Stimulated activated CD8-positive, alpha-beta memory T cell treated with anti-CD3 and anti-CD28 coated beads, Interleukin-12 subunit alpha, Interleukin-12 subunit beta, amount 100 ng/mL, for 24 hours (primary cell): ENCODE results near the gene TEX11.
"Not testable (repeated sequence)": the region's sequence is repeated elsewhere in the genome, so short reads cannot be mapped to it uniquely, and the experiment has no call there.

Source experiments
- DNase-seq: peaks from one replicate; pipeline ENCODE4 v3.0.0-alpha.2; 2020; ENCODE audit errors: extremely low read depth

Gene TEX11

DNA sequence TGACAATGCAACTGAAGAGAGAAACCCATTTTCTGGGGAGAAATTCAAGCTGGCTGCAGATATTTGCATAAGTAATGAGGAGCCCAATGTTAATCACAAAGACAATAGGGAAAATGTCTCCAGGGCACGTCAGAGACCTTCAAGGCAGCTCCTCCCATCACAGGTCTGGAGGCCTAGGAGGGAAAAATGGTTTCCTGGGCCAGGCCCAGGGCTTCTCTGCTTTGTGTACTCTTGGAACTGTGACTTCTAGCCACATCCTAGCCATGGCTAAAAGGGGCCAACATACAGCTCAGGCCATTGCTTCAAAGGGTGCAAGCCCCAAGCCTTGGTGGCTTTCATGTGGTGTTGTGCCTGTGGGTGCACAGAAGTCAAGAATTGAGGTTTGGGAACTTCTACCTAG, 321.4 kb downstream of the TEX11 start:
- not testable (repeated sequence) for DNase-seq

DNA sequence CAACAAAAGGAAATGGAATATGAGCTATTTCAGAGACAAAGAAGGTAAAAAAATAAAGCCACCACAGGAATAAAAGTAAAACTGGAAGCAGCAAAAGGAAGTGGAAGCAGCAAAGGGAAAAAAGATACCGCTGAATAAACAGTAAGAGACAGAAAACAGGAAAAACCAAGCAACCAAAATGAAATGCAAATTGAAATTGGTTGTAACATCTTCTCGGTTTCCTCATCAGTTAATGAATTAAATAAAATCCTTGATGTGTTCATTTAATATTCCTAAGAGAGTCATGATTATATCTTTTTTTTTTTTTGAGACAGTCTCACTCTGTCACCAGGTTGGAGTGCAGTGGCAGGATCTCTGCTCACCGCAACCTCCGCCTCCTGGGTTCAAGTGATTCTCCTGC, 331.1 kb downstream of the TEX11 start:
- no peak for DNase-seq

DNA sequence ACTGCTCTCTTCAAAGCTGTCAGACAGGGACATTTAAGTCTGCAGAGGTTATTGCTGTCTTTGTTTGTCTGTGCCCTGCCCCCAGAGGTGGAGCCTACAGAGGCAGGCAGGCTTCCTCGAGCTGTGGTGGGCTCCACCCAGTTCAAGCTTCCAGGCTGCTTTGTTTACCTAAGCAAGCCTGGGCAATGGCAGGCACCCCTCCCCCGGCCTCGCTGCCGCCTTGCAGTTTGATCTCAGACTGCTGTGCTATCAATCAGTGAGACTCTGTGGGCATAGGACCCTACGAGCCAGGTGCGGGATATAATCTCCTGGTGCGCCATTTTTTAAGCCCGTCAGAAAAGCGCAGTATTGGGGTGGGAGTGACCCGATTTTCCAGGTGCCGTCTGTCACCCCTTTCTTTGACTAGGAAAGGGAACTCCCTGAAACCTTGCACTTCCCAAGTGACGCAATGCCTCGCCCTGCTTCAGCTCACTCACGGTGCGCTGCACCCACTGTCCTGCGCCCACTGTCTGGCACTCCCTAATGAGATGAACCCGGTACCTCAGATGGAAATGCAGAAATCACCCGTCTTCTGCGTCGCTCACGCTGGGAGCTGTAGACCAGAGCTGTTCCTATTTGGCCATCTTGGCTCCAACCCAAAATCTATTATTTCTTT, 338.5 kb downstream of the TEX11 start:
- not testable (repeated sequence) for DNase-seq

DNA sequence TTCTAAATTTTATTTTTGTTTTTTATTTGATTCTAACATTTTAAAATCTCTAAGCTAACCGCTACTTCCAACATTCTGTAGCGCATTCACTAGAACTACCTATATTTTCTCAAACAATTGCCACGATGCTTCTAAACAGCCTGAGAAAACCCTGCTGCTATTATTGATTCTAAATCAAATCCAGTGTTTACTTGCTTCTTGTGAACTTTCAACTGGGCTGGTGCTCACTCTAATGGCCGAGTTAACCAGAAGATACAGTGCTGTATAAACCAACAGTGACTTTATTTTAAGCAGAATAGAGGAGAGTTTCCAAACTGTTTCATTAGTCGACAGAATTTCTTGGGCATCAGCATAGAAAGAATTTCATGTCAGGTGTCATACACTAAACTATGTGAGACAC, 353.6 kb downstream of the TEX11 start:
- no peak for DNase-seq

DNA sequence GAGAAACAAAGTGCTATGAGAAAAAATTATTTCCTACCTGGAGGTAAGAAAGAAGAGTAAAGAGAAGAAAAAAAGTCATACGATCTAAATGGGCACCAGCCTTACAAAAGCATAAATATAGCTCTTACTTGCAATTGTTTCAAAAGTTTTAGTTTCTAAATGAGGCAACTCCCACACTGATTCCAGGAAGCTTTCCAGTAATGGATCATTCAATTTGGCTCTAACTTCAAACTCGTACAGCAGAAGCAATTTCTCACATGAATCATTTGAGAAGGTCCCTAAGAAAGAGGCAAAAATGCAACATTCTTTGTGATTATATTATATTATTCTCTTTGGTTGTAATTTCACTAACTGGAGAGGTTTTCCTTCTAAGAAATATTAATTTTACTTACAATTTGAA, 354.0 kb downstream of the TEX11 start:
- no peak for DNase-seq

DNA sequence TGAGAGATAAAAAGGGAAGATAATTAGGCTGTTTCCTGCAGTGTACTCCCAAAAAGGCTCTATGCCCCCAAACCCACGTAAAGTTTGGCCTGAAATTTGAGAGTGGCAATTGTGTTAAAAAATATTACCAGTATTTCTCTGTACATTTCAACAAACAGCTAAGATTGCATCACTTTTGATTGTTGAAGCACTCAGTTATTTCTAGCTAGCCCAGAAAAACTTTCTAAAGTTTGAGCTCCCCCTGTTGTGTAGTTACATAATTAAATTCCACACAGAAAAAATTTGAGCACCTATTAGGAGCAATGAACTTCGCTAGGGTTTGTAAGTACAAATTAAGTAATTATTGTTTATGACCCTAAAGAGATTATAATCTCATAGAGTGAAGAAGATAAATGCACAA, 354.4 kb downstream of the TEX11 start:
- DNase-seq: no peak

DNA sequence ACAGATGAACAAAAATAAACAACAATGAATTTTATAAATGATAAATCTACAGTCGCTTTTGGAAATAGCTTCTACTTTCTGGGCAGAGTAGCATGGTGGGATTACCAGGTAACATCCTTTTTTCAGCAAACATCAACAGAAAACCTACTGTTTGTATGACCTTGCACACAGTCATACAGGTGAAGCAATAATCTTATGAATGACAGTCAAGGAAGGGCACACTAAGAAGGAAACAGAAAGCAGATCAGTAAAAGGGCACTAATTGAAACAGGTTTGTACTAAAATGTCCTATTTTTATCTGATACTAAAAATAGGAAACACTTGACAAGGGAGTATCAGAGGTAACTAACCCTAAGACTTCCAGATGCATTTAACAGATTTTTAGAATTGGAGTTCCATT, 355.0 kb downstream of the TEX11 start:
- DNase-seq: no peak

DNA sequence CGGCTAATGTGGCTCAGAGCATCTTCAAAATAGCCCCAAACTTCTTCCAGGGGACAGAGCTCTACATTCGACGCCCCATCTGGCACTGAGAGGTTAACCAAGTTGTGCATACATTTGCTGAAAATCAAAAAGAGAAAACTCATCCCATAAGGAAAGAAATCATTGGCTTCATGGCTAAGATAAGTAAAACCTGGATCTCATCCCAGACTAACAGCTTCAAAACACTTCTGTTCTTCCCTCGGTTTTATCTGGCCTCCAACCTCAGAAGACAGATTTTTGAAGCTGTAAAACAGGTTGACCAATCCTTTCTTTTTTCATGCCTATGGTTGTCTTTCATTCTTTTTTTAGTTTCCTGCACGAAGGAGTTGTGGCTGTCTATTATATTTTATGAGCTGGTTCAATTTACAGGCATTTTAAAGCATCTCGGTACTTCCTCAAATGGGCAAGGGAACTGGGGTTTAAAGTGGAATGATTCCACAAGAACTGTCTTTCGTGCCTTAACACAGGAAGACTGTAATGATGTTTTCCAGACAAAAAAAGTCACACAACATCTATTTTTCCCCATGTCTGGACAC, 356.3 kb downstream of the TEX11 start:
- no peak for DNase-seq

DNA sequence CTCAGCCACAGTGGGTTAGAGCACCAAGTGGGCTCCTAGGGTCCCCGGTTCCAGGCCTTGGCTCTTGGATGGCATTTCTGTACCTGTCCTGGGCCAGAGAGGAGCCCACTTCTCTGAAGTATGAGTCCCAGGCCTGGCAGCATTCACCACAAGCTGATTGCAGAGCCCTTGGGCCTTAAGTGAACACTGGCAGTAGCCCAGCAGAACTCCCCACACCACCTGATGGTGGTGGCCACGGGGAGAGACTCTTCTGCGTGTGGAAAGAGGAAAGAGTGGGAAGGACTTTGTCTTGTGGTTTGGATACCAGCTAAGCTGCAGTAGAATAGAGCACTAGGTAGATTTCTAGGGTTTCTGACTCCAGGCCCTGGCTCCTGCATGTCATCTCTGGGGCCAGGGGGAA, 359.1 kb downstream of the TEX11 start:
- no peak for DNase-seq

DNA sequence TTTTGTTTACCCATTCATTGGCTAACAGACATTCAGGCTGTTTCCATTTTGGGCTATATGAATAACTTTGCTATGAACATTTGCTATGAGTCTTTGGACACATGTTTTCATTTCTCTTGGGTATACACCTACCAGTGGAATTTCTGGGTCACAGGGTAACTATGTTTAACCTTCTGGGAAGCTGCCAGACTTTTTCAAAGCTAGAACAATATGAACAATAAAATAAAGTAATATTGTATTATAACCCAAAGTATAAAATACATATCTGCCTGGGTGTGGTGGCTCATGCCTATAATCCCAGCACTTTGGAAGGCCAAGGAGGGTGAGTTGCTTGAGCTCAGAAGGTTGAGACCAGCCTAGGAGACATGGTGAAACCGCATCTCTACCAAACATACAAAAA, 373.3 kb downstream of the TEX11 start:
- no peak for DNase-seq

DNA sequence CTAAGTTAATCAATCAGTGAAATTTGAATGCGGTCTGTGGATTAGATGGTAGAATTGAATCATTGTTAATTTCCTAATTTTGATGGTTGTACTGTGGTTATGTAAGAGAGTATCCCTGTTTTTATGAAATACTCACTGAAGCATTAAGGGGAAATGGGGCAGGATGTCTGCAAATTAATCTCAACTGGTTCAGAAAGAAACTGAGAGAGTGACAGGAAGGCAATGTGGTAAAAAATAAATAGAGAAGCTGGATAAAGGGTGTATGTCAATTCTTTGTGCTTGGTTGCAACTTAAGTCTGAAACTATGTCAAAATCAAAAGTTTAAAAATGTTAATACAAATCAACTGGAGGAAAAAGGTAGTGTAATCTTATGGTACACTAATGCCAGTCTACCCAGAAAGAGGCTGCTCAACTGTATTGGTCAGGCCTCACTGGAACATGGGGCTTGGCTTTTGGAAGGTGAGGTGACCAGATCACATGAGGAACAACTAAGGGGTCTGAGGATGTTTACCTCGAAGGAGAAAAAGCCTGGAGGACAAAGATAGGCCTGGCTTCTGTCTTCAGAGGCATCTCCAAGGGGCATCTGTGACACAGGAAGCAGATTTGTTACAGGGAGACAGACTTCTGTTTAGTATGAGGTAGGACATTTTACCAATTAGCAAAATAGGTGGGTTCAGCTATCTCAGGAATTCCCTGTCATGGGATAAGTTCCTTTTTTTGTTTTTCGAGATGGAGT, 380.7 kb downstream of the TEX11 start:
- no peak for DNase-seq

DNA sequence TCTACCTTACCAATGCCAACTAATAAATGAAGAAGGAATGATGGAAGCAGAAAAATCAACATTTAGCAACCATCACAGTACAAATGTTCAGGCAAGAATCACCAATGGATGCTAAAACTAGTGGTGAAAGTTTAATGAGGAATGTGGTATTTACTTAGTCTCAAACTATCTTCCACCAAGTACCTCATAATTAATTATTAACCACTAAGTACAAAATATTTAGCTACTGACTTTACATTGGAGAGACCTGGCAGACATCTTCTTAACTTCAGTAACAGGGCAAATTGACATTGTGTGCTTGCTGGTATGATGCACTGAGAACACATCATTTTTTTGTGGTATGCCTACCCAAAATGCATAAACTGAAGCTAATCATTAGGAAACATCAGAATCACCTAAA, 381.5 kb downstream of the TEX11 start:
- DNase-seq: no peak

DNA sequence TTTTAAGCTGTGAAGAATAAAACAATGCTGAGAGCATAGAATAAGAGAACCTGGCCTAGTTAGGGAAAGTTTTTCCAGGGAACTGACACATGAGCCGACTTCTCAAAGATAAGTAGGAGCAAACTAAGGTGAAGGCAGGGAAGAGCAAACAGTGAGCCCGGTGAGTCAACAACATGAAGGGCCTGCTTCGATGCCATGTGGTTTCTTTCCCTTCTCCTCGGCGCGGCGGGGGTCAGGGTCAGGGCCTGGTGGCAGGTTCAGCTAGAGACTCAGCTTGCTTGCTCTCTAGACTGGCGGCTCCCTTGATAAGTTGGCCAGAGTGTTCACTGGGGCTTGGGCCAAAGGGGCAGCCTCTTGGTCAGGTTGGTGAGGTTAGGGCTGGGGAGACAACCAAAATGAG, 382.8 kb downstream of the TEX11 start:
- no peak for DNase-seq

DNA sequence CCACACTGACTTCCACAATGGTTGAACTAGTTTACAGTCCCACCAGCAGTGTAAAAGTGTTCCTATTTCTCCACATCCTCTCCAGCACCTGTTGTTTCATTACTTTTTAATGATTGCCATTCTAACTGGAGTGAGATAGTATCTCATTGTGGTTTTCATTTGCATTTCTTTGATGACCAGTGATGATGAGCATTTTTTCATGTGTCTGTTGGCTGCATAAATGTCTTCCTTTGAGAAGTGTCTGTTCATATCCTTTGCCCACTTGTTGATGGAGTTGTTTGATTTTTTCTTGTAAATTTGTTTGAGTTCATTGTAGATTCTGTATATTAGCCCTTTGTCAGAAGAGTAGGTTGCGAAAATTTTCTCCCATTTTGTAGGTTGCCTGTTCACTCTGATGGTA, 392.8 kb downstream of the TEX11 start:
- DNase-seq: not testable (repeated sequence)

DNA sequence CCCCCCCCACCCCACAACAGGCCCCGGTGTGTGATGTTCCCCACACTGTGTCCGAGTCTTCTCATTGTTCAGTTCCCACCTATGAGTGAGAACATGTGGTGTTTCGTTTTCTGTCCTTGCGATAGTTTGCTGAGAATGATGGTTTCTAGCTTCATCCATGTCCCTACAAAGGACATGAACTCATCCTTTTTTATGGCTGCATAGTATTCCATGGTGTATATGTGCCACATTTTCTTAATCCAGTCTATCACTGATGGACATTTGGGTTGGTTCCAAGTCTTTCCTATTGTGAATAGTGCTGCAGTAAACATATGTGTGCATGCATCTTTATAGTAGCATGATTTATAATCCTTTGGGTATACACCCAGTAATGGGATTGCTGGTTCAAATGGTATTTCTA, 393.2 kb downstream of the TEX11 start:
- not testable (repeated sequence) for DNase-seq

DNA sequence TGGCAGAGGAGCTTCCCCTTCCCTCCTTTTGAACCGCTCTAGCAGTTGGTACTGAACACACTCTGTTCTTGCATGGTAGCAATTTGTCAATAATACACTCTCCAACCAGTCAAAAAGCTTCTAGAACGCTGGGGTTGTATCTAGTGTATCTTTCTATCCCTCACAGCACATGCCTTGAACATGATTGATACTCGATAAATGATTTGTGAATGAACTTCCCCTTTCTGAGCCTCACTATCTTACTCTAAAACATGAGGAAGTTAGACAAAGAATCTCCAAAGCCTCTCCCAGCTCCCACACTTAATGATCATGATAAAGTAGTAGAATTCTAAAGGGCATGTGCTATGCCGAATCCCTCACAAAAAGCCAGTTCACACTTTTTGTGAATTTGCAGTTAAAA, 399.4 kb downstream of the TEX11 start:
- DNase-seq: no peak

DNA sequence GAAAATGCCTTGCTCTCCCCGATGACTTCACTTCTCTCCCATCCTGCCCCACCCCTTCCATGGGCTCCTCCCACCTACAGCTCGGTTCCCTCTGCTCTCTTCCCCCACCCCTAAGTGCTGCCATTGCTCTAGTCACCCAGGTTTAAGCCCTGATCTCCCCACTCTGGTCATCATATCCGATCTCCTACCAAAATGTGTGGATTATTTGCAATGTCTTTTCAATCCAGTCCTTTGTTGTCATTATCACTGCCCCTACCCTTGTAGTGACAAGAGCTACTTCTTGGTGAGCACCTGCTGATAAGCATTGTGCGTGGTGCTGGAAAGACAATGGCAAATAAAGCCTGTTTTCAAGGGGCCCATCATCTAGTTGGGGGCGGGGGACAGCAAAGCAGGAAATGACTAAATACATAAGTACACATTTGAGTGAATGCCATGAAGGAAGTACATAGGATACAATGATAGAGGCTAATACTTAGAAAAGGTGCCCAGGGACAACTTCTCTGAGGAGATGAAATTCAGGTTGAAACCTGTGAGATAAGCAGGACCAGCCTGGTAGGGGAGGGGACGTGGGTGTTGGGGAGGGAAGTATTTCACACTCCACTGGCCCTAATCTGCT, 400.1 kb downstream of the TEX11 start:
- DNase-seq: no peak

DNA sequence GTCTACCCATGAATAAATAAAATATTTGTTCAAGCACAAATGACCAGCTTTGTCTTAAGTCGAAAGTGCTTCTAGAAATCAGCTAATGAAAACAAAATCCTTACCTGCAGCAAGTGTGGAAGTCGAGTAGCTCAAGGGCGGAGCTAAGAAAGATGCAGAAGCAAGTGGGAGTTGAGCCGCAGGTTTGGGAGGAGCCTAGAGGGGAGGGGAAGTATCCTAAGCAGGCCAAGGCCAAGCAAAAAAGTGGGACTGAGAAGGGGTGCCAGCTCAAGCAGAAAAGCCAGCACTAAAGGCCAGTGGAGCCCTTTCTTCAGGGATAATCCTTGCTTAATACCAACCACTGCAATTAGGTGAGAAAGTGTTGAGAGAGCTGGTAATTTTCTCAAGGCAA, 403.1 kb downstream of the TEX11 start:
- DNase-seq: no peak

DNA sequence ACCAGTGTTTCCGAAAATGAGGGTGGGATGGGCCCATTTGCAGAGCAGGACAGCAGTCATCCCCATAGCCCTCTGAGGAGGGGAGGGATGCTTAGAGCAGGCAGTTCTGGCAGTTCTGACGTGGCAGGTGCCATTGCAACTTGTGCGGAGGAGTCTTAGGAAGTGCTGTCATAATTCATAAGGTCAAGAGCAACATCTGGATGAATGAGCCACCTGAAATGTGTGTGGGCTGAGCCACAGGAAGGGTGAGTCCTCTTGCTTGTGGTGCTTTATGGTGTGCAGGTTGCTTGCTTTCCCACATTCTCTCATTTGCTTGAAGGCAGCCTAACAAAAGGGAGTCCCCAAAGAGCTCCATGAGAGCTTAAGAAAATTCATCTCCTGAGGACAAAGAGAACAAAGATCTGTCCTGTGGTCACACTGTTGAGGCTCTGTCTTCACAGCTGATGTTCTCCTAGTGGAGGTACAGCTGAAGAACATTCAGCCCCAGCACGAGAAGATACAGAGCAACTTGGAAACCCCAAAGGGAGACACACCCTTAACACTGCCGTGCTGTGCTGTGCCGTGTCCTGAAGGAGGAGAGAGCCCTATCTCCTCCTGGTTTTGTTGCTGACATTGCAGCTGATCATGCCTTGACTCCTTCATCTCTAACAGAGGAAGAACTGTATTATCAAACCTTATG, 403.6 kb downstream of the TEX11 start:
- DNase-seq: no peak

DNA sequence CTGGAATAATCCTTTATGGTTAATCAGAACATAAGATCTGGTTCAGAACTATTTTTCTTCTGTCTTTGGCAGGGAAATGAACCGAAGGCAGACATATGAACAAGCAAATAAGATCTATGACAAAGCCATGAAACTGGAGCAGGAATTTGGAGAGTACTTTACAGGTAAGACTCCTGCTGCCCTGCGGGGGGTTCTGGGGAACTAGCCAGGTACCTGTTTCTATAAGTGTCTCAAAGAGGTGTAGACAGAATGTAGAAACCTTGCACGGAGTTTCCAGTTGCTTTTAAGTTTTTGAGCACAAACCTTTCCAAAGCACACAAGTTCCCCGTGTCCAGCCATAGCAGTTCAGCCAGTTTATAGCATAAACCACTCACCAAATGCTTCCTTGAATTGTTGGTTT, 407.7 kb downstream of the TEX11 start:
- no peak for DNase-seq

DNA sequence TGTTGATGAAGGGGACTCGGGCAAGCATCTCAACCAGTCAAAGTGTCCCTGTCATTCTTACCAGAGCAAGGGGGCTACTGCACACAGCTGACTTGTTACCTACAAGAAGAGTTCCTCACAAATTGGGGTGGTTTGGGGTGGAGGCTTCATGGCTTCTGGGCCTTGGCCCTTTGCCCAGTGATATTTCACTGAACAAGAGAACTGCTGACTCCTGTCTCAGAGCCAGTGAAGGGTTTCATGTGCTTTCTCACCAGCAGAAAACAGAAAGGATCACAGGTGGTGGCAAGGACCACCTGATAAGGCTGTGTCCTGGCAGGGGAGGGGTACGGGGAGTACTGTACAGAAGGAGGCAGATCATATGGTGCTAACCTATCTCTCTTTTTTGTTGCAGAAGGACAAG, 410.4 kb downstream of the TEX11 start:
- no peak for DNase-seq

DNA sequence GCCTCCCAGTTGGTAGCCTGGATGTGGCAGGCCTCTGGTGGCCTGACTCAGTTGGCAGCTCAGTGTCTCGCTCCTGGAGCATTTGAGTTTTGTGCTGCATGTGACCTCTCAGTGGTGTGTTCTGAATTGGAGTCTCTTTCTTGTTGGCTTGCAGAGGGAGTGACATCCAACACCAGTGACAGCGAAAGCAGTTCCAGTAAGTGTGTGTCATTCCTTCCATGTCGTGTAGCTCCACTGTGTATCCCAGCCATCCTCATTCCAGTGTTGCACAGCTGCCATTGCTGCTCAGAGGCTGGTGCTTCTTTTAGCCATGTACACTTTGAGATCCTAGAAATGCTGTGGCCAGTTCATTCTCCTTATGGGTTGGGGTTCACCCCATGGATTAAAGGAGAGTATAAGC, 411.5 kb downstream of the TEX11 start:
- DNase-seq: no peak
